Measurements from ENCODE around the gene URB1. TPM values are rescaled to one million over a fixed set of nuclear protein-coding genes. Genes with fewer than 3 reads are reported as not detected.
"Not testable (repeated sequence)": the region's sequence is repeated elsewhere in the genome, so short reads cannot be mapped to it uniquely, and the experiment has no call there.

URB1 gene
- total RNA-seq, 2 experiments from 2014 or later: 15.8 to 16.5 TPM

- peaks cover 20% of the 10 kb centered on the region for H3K36me3 Mint-ChIP-seq
- H3K9me3 Mint-ChIP-seq: no peaks in the 10 kb centered on the region
- DNase-seq (no peak), ATAC-seq (ENCODE audit: low read depth) (no peak)
- no peak overlapping the region for H3K27ac Mint-ChIP-seq
- POLR2A ChIA-PET: no interaction called here
- H3K27me3 Mint-ChIP-seq: no peaks in the 10 kb centered on the region
- no peak overlapping the region for H3K4me3 Mint-ChIP-seq
- H3K4me1 Mint-ChIP-seq: no peaks in the 10 kb centered on the region
Measured at GRCh38 chr21:32322103-32322502, 70.7 kb downstream of the URB1 start.

GRCh38 chr21:32321480-32321879, 71.3 kb downstream of the URB1 start:
- no peaks in the 10 kb centered on the region for H3K4me1 Mint-ChIP-seq
- no peaks in the 10 kb centered on the region for H3K9me3 Mint-ChIP-seq
- ATAC-seq (ENCODE audit: low read depth): no peak
- no peak overlapping the region for H3K27ac Mint-ChIP-seq
- no peak overlapping the region for H3K4me3 Mint-ChIP-seq
- POLR2A ChIA-PET: no interaction called here
- no peak for DNase-seq
- H3K27me3 Mint-ChIP-seq: no peaks in the 10 kb centered on the region
- H3K36me3 Mint-ChIP-seq: peaks cover 16% of the 10 kb centered on the region

- Mint-ChIP-seq H3K4me1 (no peaks in the 10 kb centered on the region), H3K4me3 (no peak overlapping the region), H3K27me3 (no peaks in the 10 kb centered on the region), H3K36me3 (peaks cover 13% of the 10 kb centered on the region), H3K27ac (no peak overlapping the region), H3K9me3 (no peaks in the 10 kb centered on the region)
- no peak for ATAC-seq (ENCODE audit: low read depth)
- POLR2A ChIA-PET: no interaction called here
- no peak for DNase-seq
Measured at GRCh38 chr21:32320726-32321125, 72.1 kb downstream of the URB1 start.

- ATAC-seq (ENCODE audit: low read depth): no peak
- Mint-ChIP-seq H3K27me3 (no peaks in the 10 kb centered on the region), H3K4me3 (no peak overlapping the region), H3K9me3 (no peaks in the 10 kb centered on the region), H3K4me1 (no peaks in the 10 kb centered on the region), H3K36me3 (peaks cover 9% of the 10 kb centered on the region), H3K27ac (no peak overlapping the region)
- POLR2A ChIA-PET: no interaction called here
- no peak for DNase-seq
Measured at GRCh38 chr21:32320059-32320458, 72.8 kb downstream of the URB1 start.

- POLR2A ChIA-PET: interaction anchor here (0.6 kb wide), 1 partner anchor 97 kb away, joined by 3 read pairs; no protein-coding TSS in a partner anchor
- no peak for DNase-seq
- peaks cover 10% of the 10 kb centered on the region for H3K36me3 Mint-ChIP-seq
- ATAC-seq (ENCODE audit: low read depth): no peak
- H3K27ac Mint-ChIP-seq: no peak overlapping the region
- H3K9me3 Mint-ChIP-seq: no peaks in the 10 kb centered on the region
- H3K4me1 Mint-ChIP-seq: no peaks in the 10 kb centered on the region
- no peaks in the 10 kb centered on the region for H3K27me3 Mint-ChIP-seq
- H3K4me3 Mint-ChIP-seq: no peak overlapping the region
Measured at GRCh38 chr21:32319012-32319411, 73.8 kb downstream of the URB1 start.

GRCh38 chr21:32317726-32318125, 75.1 kb downstream of the URB1 start:
- no peak overlapping the region for H3K4me3 Mint-ChIP-seq
- ATAC-seq (ENCODE audit: low read depth): no peak
- DNase-seq: no peak
- no peaks in the 10 kb centered on the region for H3K4me1 Mint-ChIP-seq
- no peaks in the 10 kb centered on the region for H3K9me3 Mint-ChIP-seq
- POLR2A ChIA-PET: no interaction called here
- H3K27me3 Mint-ChIP-seq: no peaks in the 10 kb centered on the region
- peaks cover 8% of the 10 kb centered on the region for H3K36me3 Mint-ChIP-seq
- no peak overlapping the region for H3K27ac Mint-ChIP-seq

- ATAC-seq (ENCODE audit: low read depth) (no peak), DNase-seq (no peak)
- Mint-ChIP-seq H3K27me3 (no peaks in the 10 kb centered on the region), H3K4me1 (no peaks in the 10 kb centered on the region), H3K4me3 (no peak overlapping the region), H3K36me3 (peaks cover 10% of the 10 kb centered on the region), H3K27ac (no peak overlapping the region), H3K9me3 (no peaks in the 10 kb centered on the region)
- POLR2A ChIA-PET: no interaction called here
Measured at GRCh38 chr21:32316361-32317215, 76.2 kb downstream of the URB1 start.

- POLR2A ChIA-PET: no interaction called here
- Mint-ChIP-seq H3K4me1 (peaks cover 3% of the 10 kb centered on the region), H3K4me3 (no peak overlapping the region), H3K36me3 (peaks cover 14% of the 10 kb centered on the region), H3K27ac (no peak overlapping the region), H3K27me3 (no peaks in the 10 kb centered on the region), H3K9me3 (no peaks in the 10 kb centered on the region)
- ATAC-seq (ENCODE audit: low read depth) (no peak), DNase-seq (no peak)
Measured at GRCh38 chr21:32315511-32316281, 77.1 kb downstream of the URB1 start.

GRCh38 chr21:32314806-32315205, 78.0 kb downstream of the URB1 start:
- DNase-seq: no peak
- H3K27me3 Mint-ChIP-seq: no peaks in the 10 kb centered on the region
- peaks cover 8% of the 10 kb centered on the region for H3K36me3 Mint-ChIP-seq
- peaks cover 3% of the 10 kb centered on the region for H3K4me1 Mint-ChIP-seq
- no peak overlapping the region for H3K4me3 Mint-ChIP-seq
- no peak overlapping the region for H3K27ac Mint-ChIP-seq
- POLR2A ChIA-PET: no interaction called here
- no peaks in the 10 kb centered on the region for H3K9me3 Mint-ChIP-seq
- ATAC-seq (ENCODE audit: low read depth): no peak

- H3K4me1 Mint-ChIP-seq: peaks cover 3% of the 10 kb centered on the region
- H3K36me3 Mint-ChIP-seq: peaks cover 8% of the 10 kb centered on the region
- no peak for DNase-seq
- no peaks in the 10 kb centered on the region for H3K9me3 Mint-ChIP-seq
- ATAC-seq (ENCODE audit: low read depth): no peak
- POLR2A ChIA-PET: no interaction called here
- no peaks in the 10 kb centered on the region for H3K27me3 Mint-ChIP-seq
- H3K27ac Mint-ChIP-seq: no peak overlapping the region
- H3K4me3 Mint-ChIP-seq: no peak overlapping the region
Measured at GRCh38 chr21:32312976-32313375, 79.8 kb downstream of the URB1 start.

GRCh38 chr21:32312326-32312725, 80.5 kb downstream of the URB1 start:
- no peak overlapping the region for H3K4me3 Mint-ChIP-seq
- POLR2A ChIA-PET: no interaction called here
- H3K36me3 Mint-ChIP-seq: peaks cover 8% of the 10 kb centered on the region
- DNase-seq: no peak
- ATAC-seq (ENCODE audit: low read depth): no peak
- H3K4me1 Mint-ChIP-seq: peaks cover 3% of the 10 kb centered on the region
- no peaks in the 10 kb centered on the region for H3K9me3 Mint-ChIP-seq
- H3K27ac Mint-ChIP-seq: no peak overlapping the region
- H3K27me3 Mint-ChIP-seq: no peaks in the 10 kb centered on the region

- DNase-seq: no peak
- ATAC-seq (ENCODE audit: low read depth): no peak
- POLR2A ChIA-PET: no interaction called here
- H3K4me1 Mint-ChIP-seq: peaks cover 3% of the 10 kb centered on the region
- H3K27ac Mint-ChIP-seq: no peak overlapping the region
- H3K27me3 Mint-ChIP-seq: no peaks in the 10 kb centered on the region
- no peaks in the 10 kb centered on the region for H3K9me3 Mint-ChIP-seq
- peaks cover 9% of the 10 kb centered on the region for H3K36me3 Mint-ChIP-seq
- no peak overlapping the region for H3K4me3 Mint-ChIP-seq
Measured at GRCh38 chr21:32311621-32312020, 81.2 kb downstream of the URB1 start.

- H3K27ac Mint-ChIP-seq; POLR2A ChIA-PET; ATAC-seq (ENCODE audit: low read depth); H3K4me1 Mint-ChIP-seq; DNase-seq; H3K9me3 Mint-ChIP-seq; H3K4me3 Mint-ChIP-seq; H3K27me3 Mint-ChIP-seq: not testable (repeated sequence)
- H3K36me3 Mint-ChIP-seq: peaks cover 11% of the 10 kb centered on the region
Measured at GRCh38 chr21:32310976-32311375, 81.8 kb downstream of the URB1 start.

- POLR2A ChIA-PET: no interaction called here
- DNase-seq (no peak), ATAC-seq (ENCODE audit: low read depth) (no peak)
- H3K9me3 Mint-ChIP-seq: no peaks in the 10 kb centered on the region
- peaks cover 11% of the 10 kb centered on the region for H3K36me3 Mint-ChIP-seq
- H3K27ac Mint-ChIP-seq: no peak overlapping the region
- no peak overlapping the region for H3K4me3 Mint-ChIP-seq
- H3K4me1 Mint-ChIP-seq: peaks cover 3% of the 10 kb centered on the region
- no peaks in the 10 kb centered on the region for H3K27me3 Mint-ChIP-seq
Measured at GRCh38 chr21:32309906-32310460, 82.8 kb downstream of the URB1 start.

All from activated naive CD8-positive, alpha-beta T cell treated with anti-CD3 and anti-CD28 coated beads, Interleukin-2, amount 10 ng/mL, durations not matched to agents 7 days and 5 days (primary cell).